Breast epithelium (tissue), 3 donors: Measurements from ENCODE around the gene PPP6R1.

Experiments
- CTCF ChIP-seq, 3 donors: fragments of 450-650 bp; IDR thresholded peaks; one replicate each; pipeline ENCODE4 v1.5.1; 2016 to 2017; ENCODE audit warnings: antibody characterized with exemption in 3 of 3, mild to moderate bottlenecking in 3 of 3, moderate library complexity in 3 of 3
- POLR2A ChIP-seq: fragments of 450-650 bp; IDR thresholded peaks from one replicate; pipeline ENCODE4 v1.6.1; 2016; ENCODE audit warnings: antibody characterized with exemption, mild to moderate bottlenecking, moderate library complexity
- POLR2AphosphoS5 ChIP-seq, 3 donors: sonication (generic); formaldehyde crosslinking; IDR thresholded peaks; one replicate each; pipeline ENCODE4 v1.6.1; 2017; ENCODE audit warnings: antibody characterized with exemption in 3 of 3

- no peak for TF ChIP-seq CTCF (IDR thresholded peaks at IDR 0.05)
- TF ChIP-seq POLR2AphosphoS5 (IDR thresholded peaks at IDR 0.05): no peak
- no peak for TF ChIP-seq POLR2A
Observed at GRCh38 chr19:55276720-55277430, 18.1 kb upstream of the PPP6R1 start.
